GM23248 (cell line): ENCODE data around the gene CCNH. TPM values are rescaled to one million over a fixed set of nuclear protein-coding genes. Genes with fewer than 3 reads are reported as not detected.

Experiments used
- DNase-seq: peaks from one replicate; pipeline ENCODE4 v3.0.0-alpha.2; 2015
- H2AFZ ChIP-seq: fragments of 200-600 bp; sonication (generic); 2 replicates; pipeline ENCODE4 v1.6.1; 2016; ENCODE audit warnings: antibody characterized with exemption
- H3F3A ChIP-seq: fragments of 200-600 bp; sonication (generic); 2 replicates; pipeline ENCODE4 v1.6.1; 2016; ENCODE audit warnings: mild to moderate bottlenecking, antibody characterized with exemption, mixed run types; ENCODE audit not compliant: insufficient read depth
- H3K27ac ChIP-seq: fragments of 200-600 bp; sonication (generic); 2 replicates; pipeline ENCODE4 v1.5.1; 2016; ENCODE audit warnings: mild to moderate bottlenecking
- H3K27me3 ChIP-seq: fragments of 200-600 bp; sonication (generic); replicated peaks from 2 replicates; pipeline ENCODE4 v1.6.1; 2016; ENCODE audit warnings: mild to moderate bottlenecking; ENCODE audit not compliant: insufficient read depth
- H3K36me3 ChIP-seq: fragments of 200-600 bp; sonication (generic); 2 replicates; pipeline ENCODE4 v1.6.1; 2016; ENCODE audit warnings: low read depth, mild to moderate bottlenecking
- H3K4me1 ChIP-seq: fragments of 200-600 bp; sonication (generic); 2 replicates; pipeline ENCODE4 v1.6.1; 2016; ENCODE audit warnings: mild to moderate bottlenecking; ENCODE audit not compliant: insufficient read depth
- H3K4me2 ChIP-seq: fragments of 200-600 bp; sonication (generic); one replicate; pipeline ENCODE4 v1.6.1; 2016; ENCODE audit warnings: mild to moderate bottlenecking; ENCODE audit not compliant: unreplicated experiment
- H3K4me3 ChIP-seq: fragments of 200-600 bp; sonication (generic); 2 replicates; pipeline ENCODE4 v1.5.1; 2016; ENCODE audit warnings: mild to moderate bottlenecking
- H3K79me2 ChIP-seq: fragments of 200-600 bp; sonication (generic); 2 replicates; pipeline ENCODE4 v1.6.1; 2016; ENCODE audit warnings: mild to moderate bottlenecking; ENCODE audit not compliant: insufficient read depth
- H3K9ac ChIP-seq: fragments of 200-600 bp; sonication (generic); 2 replicates; pipeline ENCODE4 v1.6.1; 2016; ENCODE audit warnings: mild to moderate bottlenecking
- H3K9me2 ChIP-seq: fragments of 200-600 bp; sonication (generic); 2 replicates; pipeline ENCODE4 v1.6.1; 2016; ENCODE audit warnings: mixed run types, mild to moderate bottlenecking, moderate library complexity; ENCODE audit not compliant: insufficient read depth
- H3K9me3 ChIP-seq: fragments of 200-600 bp; sonication (generic); one replicate; pipeline ENCODE4 v1.6.1; 2017; ENCODE audit warnings: low read depth
- H4K20me1 ChIP-seq: fragments of 200-600 bp; sonication (generic); 2 replicates; pipeline ENCODE4 v1.6.0; 2016; ENCODE audit not compliant: insufficient read depth
- EZH2 ChIP-seq: fragments of 200-600 bp; sonication (generic); IDR thresholded peaks from 2 replicates; pipeline ENCODE4 v1.6.1; 2018; ENCODE audit warnings: antibody characterized with exemption, mild to moderate bottlenecking; ENCODE audit not compliant: insufficient read depth, poor library complexity, severe bottlenecking
- EZH2phosphoT487 ChIP-seq: fragments of 200-600 bp; sonication (generic); IDR thresholded peaks from 2 replicates; pipeline ENCODE4 v1.6.1; 2018; ENCODE audit warnings: antibody characterized with exemption, moderate library complexity, mild to moderate bottlenecking, low read depth; ENCODE audit not compliant: insufficient read depth
- whole genome bisulfite sequencing, 2 experiments: methylation state at CpG; one replicate each; pipeline ENCODE4 v1.1.6; 2015 to 2017; ENCODE audit warnings: low lambda C conversion rate in 2 of 2, low coverage in 1 of 2; ENCODE audit errors: missing lambda C conversion rate in 2 of 2; 5-methylcytosine and 5-hydroxymethylcytosine counted together
- in situ Hi-C: fragments of 300-500 bp; cut with MboI; formaldehyde crosslinking; loops from 2 replicates; pipeline ENCODE4 v1.15.0; 2020
- polyA plus RNA-seq: library from polyadenylated mRNA; unstranded; fragments of >200 nt; fragmentation: Nextera tagmentation; extraction: Ambion mirVana; gene quantifications from 2 replicates; pipeline ENCODE4 v1.2.1, GENCODE V29; 2016
- small RNA-seq: library from RNA; depleted of rRNA; stranded (forward); fragments of <200 nt; gene quantifications from one replicate; pipeline ENCODE3, GENCODE V24; 2014; ENCODE audit warnings: low read depth, low replicate concordance
- total RNA-seq: library from RNA; depleted of rRNA; stranded (reverse); fragments of >200 nt; shearing (Covaris generic); gene quantifications from 2 replicates; pipeline ENCODE4 v1.2.3, GENCODE V29; 2014; rRNA removed

Gene CCNH
- total and polyA plus RNA-seq, 2 experiments from 2014 or later: 60.2 to 69.7 TPM

- H4K20me1 ChIP-seq: no peaks in the 10 kb centered on the region
- no peak for DNase-seq
- no peak overlapping the region for H2AFZ ChIP-seq
- no peak for TF ChIP-seq EZH2phosphoT487
- no peak for TF ChIP-seq EZH2
- 97 to 98% methylated on average over 1 of the region's 1 CpG for WGBS, 2 experiments
- H3K4me3 ChIP-seq: no peak overlapping the region
- peaks cover 59% of the 10 kb centered on the region for H3K79me2 ChIP-seq
- H3K36me3 ChIP-seq: peaks cover 40% of the 10 kb centered on the region
- peaks cover 18% of the 10 kb centered on the region for H3K4me1 ChIP-seq
- H3K4me2 ChIP-seq: peak overlapping the region; percentile 22
- peaks cover 27% of the 10 kb centered on the region; the same call in 1 of the 2 replicates for H3F3A ChIP-seq
- in situ Hi-C loops: no loop called here
- no peaks in the 10 kb centered on the region for H3K9me3 ChIP-seq
- H3K9me2 ChIP-seq: no peaks in the 10 kb centered on the region
- H3K9ac ChIP-seq: no peak overlapping the region
- H3K27ac ChIP-seq: no peak overlapping the region
- no peaks in the 10 kb centered on the region for H3K27me3 ChIP-seq
These were observed 65.5 kb downstream of the CCNH start for GRCh38 chr5:87347272-87347671.

Small RNA genes lying within 50 kb of the gene (small RNA-seq; reads per million reads assigned to genes)
- gene RNU6-727P: not detected

Other genes starting within 250 kb of the CCNH start
- gene RASA1, start 145.0 kb downstream of the CCNH start, total RNA-seq: 52.5 and 67.8 TPM in 2 replicates
- gene RASA1, start 145.0 kb downstream of the CCNH start, polyA plus RNA-seq: 31.0 and 32.1 TPM in 2 replicates